Activated T-helper 1 cell treated with anti-CD3 and anti-CD28 coated beads, Interleukin-2, amount 50 U/mL, for 16 hours (primary cell): ENCODE data around the gene LBH.

Experiments
- DNase-seq, 2 donors: peaks; one replicate each; pipeline ENCODE4 v3.0.0-alpha.2; 2020; ENCODE audit warnings: low read depth in 1 of 2, low spot score in 1 of 2

Gene LBH

GRCh38 chr2:30216157-30216556, 15.2 kb upstream of the LBH start:
- no peak for DNase-seq

GRCh38 chr2:30217644-30218337, 13.5 kb upstream of the LBH start:
- no peak for DNase-seq

GRCh38 chr2:30218338-30218713, 13.0 kb upstream of the LBH start:
- DNase-seq, result no peak

GRCh38 chr2:30218814-30219213, 12.5 kb upstream of the LBH start:
- DNase-seq, result no peak

- DNase-seq, result no peak
Measured at GRCh38 chr2:30219886-30220875, 11.2 kb upstream of the LBH start.

- DNase-seq, result no peak
Measured at GRCh38 chr2:30221531-30221930, 9.8 kb upstream of the LBH start.

GRCh38 chr2:30222031-30222430, 9.3 kb upstream of the LBH start:
- no peak for DNase-seq

- DNase-seq, result no peak
Measured at GRCh38 chr2:30222636-30223360, 8.5 kb upstream of the LBH start.

- no peak for DNase-seq
Measured at GRCh38 chr2:30223413-30223874, 7.9 kb upstream of the LBH start.

- DNase-seq, result no peak
Measured at GRCh38 chr2:30224151-30224550, 7.2 kb upstream of the LBH start.

GRCh38 chr2:30225131-30225762, 6.1 kb upstream of the LBH start:
- no peak for DNase-seq

- DNase-seq, result no peak
Measured at GRCh38 chr2:30226144-30227032, 4.9 kb upstream of the LBH start.

GRCh38 chr2:30229596-30229995, 1.7 kb upstream of the LBH start:
- no peak for DNase-seq

GRCh38 chr2:30230497-30231211, 680 bp upstream of the LBH start:
- DNase-seq, result no peak

GRCh38 chr2:30231996-30232800, 864 bp downstream of the LBH start:
- peak; percentile 52 to 67 for DNase-seq

- peak in 1 of 2 donors; percentile 32 for DNase-seq
Measured at GRCh38 chr2:30232801-30233130, 1.4 kb downstream of the LBH start.

- no peak for DNase-seq
Measured at GRCh38 chr2:30233271-30234009, 2.1 kb downstream of the LBH start.
